HEK293 (cell line): ENCODE results near the gene FBRSL1.
A peak's percentile ranks its signal among the peaks of the same experiment; 100 is the strongest.

Source experiments
- CTCF ChIA-PET: fragments of 350-600 bp; formaldehyde crosslinking; extraction: SDS; loops from one replicate; lab custom pipeline; 2021; ENCODE audit warnings: antibody characterized with exemption; lab: Yijun Ruan, JAX
- POLR2A ChIA-PET: fragments of 300-600 bp; formaldehyde crosslinking; extraction: SDS; loops from one replicate; lab custom pipeline; 2020; ENCODE audit warnings: antibody characterized with exemption, inconsistent platforms; lab: Yijun Ruan, JAX
- H3K27ac ChIP-seq: fragments of 200-500 bp; sonication (Bioruptor generic); 2 replicates; pipeline ENCODE4 v1.5.1; 2014; ENCODE audit warnings: low read depth, low read length, control low read depth, inconsistent platforms; ENCODE audit errors: extremely low read depth
- H3K36me3 ChIP-seq, 2 experiments: fragments of 200-500 bp in 1 of 2; sonication (Bioruptor generic) in 1 of 2; 1 replicate in 1 of 2; 2 replicates in 1 of 2; pipeline ENCODE4 v1.5.1; 2014 to 2017; ENCODE audit warnings: inconsistent platforms in 2 of 2, low read length in 2 of 2; ENCODE audit not compliant: control insufficient read depth in 2 of 2, insufficient read depth in 1 of 2
- H3K4me1 ChIP-seq: fragments of 200-500 bp; sonication (Bioruptor generic); 2 replicates; pipeline ENCODE4 v1.5.1; 2014; ENCODE audit warnings: mild to moderate bottlenecking, low read length, inconsistent platforms; ENCODE audit not compliant: control insufficient read depth, insufficient read depth
- H3K4me3 ChIP-seq: 2 replicates; pipeline ENCODE4 v1.5.1; 2011; ENCODE audit warnings: low read depth, mild to moderate bottlenecking, control low read depth, low read length, moderate library complexity
- H3K9me3 ChIP-seq: fragments of 200-500 bp; sonication (Bioruptor generic); 2 replicates; pipeline ENCODE4 v1.5.1; 2014; ENCODE audit warnings: low read depth, low read length, inconsistent platforms; ENCODE audit not compliant: control insufficient read depth, insufficient read depth
- GLIS1 ChIP-seq: fragments of 450-650 bp; formaldehyde crosslinking; IDR thresholded peaks from 2 replicates; pipeline ENCODE4 v1.5.1; 2016; ENCODE audit warnings: missing biosample characterization, missing genetic modification characterization
- HOXA7 ChIP-seq: sonication (generic); formaldehyde crosslinking; IDR thresholded peaks from 2 replicates; pipeline ENCODE4 v1.8.1; 2022; ENCODE audit warnings: missing genetic modification reagents, borderline replicate concordance
- KLF1 ChIP-seq: fragments of 450-650 bp; formaldehyde crosslinking; IDR thresholded peaks from 2 replicates; pipeline ENCODE4 v1.5.1; 2016; ENCODE audit warnings: missing biosample characterization, missing genetic modification characterization
- KLF7 ChIP-seq: fragments of 450-650 bp; formaldehyde crosslinking; IDR thresholded peaks from 2 replicates; pipeline ENCODE4 v1.5.1; 2016; ENCODE audit warnings: missing biosample characterization, missing genetic modification characterization, borderline replicate concordance
- PRDM2 ChIP-seq: fragments of 450-650 bp; formaldehyde crosslinking; IDR thresholded peaks from 2 replicates; pipeline ENCODE4 v1.5.1; 2016; ENCODE audit warnings: missing biosample characterization, missing genetic modification characterization, borderline replicate concordance
- ZBTB8A ChIP-seq: fragments of 450-650 bp; formaldehyde crosslinking; IDR thresholded peaks from 2 replicates; pipeline ENCODE4 v1.5.1; 2016; ENCODE audit warnings: missing biosample characterization, missing genetic modification characterization
- ZIC2 ChIP-seq: fragments of 450-650 bp; formaldehyde crosslinking; IDR thresholded peaks from 2 replicates; pipeline ENCODE4 v1.5.1; 2016; ENCODE audit warnings: missing biosample characterization, missing genetic modification characterization
- ZNF112 ChIP-seq: fragments of 450-650 bp; formaldehyde crosslinking; IDR thresholded peaks from 2 replicates; pipeline ENCODE4 v1.5.0; 2017; ENCODE audit warnings: missing biosample characterization, missing genetic modification characterization
- ZNF18 ChIP-seq: fragments of 450-650 bp; formaldehyde crosslinking; IDR thresholded peaks from 2 replicates; pipeline ENCODE4 v1.5.1; 2016; ENCODE audit warnings: missing biosample characterization, missing genetic modification characterization
- ZNF341 ChIP-seq: fragments of 450-650 bp; formaldehyde crosslinking; IDR thresholded peaks from 2 replicates; pipeline ENCODE4; 2016; ENCODE audit warnings: low read depth, missing biosample characterization, missing genetic modification characterization
- ZNF610 ChIP-seq: fragments of 450-650 bp; formaldehyde crosslinking; IDR thresholded peaks from 2 replicates; pipeline ENCODE4 v1.5.1; 2016; ENCODE audit warnings: missing biosample characterization, missing genetic modification characterization, borderline replicate concordance
- ZNF623 ChIP-seq: fragments of 450-650 bp; formaldehyde crosslinking; IDR thresholded peaks from 2 replicates; pipeline ENCODE4 v1.5.1; 2016; ENCODE audit warnings: missing biosample characterization, missing genetic modification characterization

Gene FBRSL1

DNA sequence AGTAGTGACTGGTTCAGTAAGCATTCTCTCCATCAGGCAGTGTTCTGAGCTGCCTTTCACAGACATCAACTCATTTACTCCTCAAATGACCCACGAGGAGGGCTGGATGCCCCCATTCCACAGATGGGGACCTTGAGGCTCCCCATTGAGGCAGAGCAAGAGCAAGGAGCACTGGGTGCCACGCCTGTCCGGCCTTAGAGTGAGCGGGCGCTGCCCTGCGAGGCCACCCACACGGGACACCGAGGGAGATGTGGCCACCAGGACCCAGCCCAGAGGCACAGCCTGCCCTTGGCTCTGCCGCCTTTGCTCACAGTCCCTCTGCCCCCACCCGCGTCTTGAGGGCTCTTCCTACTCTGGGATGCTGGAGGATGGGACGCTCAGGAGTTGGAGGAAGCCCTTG lies 3.0 kb downstream of the FBRSL1 start:
- ChIA-PET POLR2A (no interaction called here), CTCF (no interaction called here)
- Histone ChIP-seq H3K9me3 (no peaks in the 10 kb centered on the region), H3K36me3 (peaks cover 0 to 17% of the 10 kb centered on the region in 2 experiments; a peak in 1 of 3 replicates), H3K4me1 (peaks cover 3% of the 10 kb centered on the region; the same call in 1 of the 2 replicates), H3K27ac (no peak overlapping the region), H3K4me3 (no peak overlapping the region)
- TF ChIP-seq ZNF112 (tag by site-specific recombination) (no peak), ZNF341 (tag by site-specific recombination) (no peak)

DNA sequence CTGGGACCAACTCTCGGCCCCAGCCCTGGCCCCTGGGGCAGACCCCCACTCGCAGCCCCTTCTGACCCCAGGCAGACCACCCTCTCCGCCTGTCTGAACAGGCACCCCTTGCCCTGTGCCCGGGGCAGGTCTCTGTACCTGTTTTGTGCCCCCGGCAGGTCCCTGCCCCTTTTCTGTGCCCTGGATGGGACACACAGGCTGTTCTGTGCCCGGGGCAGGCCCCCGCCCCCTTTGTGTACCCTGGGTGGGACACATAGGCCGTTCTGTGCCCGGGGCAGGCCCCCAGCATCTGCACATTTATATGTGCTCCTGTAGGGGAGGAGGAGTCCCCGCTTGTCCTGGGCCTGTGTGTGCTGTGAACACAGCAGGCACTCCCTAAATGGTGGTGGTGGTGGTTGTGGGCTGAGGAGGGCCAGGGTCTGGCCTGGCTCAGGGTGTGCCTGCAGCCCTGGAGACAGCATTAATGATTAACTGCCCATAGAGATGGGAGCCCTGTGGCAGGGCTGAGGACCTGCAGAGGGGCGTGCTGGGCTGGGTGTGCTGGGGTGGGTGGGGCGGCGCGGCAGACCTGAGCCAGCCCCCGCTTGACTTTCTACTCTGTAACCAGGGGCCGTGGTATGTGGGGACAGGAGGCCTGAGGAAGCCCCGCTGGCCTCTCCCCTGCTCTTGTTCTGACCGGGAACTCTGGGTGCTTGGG lies 3.7 kb downstream of the FBRSL1 start:
- Histone ChIP-seq H3K4me3 (no peak overlapping the region), H3K9me3 (no peaks in the 10 kb centered on the region), H3K27ac (no peak overlapping the region), H3K36me3 (peaks cover 0 to 17% of the 10 kb centered on the region in 2 experiments; a peak in 1 of 3 replicates), H3K4me1 (peaks cover 3% of the 10 kb centered on the region; the same call in 1 of the 2 replicates)
- ChIA-PET CTCF (no interaction called here), POLR2A (no interaction called here)
- no peak for TF ChIP-seq PRDM2 (tag by site-specific recombination)
- no peak for TF ChIP-seq HOXA7 (CRISPR knock-in tag)
- peak; percentile 49; the same call in 1 of the 2 replicates for TF ChIP-seq ZBTB8A (tag by site-specific recombination)
- TF ChIP-seq ZNF623 (tag by site-specific recombination): no peak
- TF ChIP-seq KLF1: peak; percentile 54; the same call in 1 of the 2 replicates
- no peak for TF ChIP-seq ZNF18 (tag by site-specific recombination)
- TF ChIP-seq ZNF610: no peak
- 0 out of 2 replicates have a peak, but pooled peaks have one; percentile 19 for TF ChIP-seq GLIS1 (tag by site-specific recombination)
- peak; percentile 57 for TF ChIP-seq ZIC2 (tag by site-specific recombination)
- TF ChIP-seq KLF7 (tag by site-specific recombination): no peak
